Stomach (tissue), 9 donors: ENCODE measurements around the gene RNF181. TPM values are rescaled to one million over a fixed set of nuclear protein-coding genes. Genes with fewer than 3 reads are reported as not detected.
A peak's percentile ranks its signal among the peaks of the same experiment; 100 is the strongest.
"Not testable (repeated sequence)": the region's sequence is repeated elsewhere in the genome, so short reads cannot be mapped to it uniquely, and the experiment has no call there.

Source experiments
- DNase-seq, 2 donors: peaks; one replicate each; pipeline versions ENCODE4 v3.0.0 to v3.0.0-alpha.2; 2013 to 2019
- H3K27ac ChIP-seq, 5 donors: fragments of 200-600 bp in 4 of 5; sonication (generic) in 4 of 5; one replicate each; pipeline ENCODE4 v1.5.1; 2013 to 2019; ENCODE audit warnings: mild to moderate bottlenecking in 1 of 5, moderate library complexity in 1 of 5
- H3K27me3 ChIP-seq, 3 donors: fragments of 200-600 bp; sonication (generic); one replicate each; pipeline ENCODE4 v1.5.1; 2017 to 2019; ENCODE audit warnings: mixed run types in 1 of 3
- H3K36me3 ChIP-seq, 4 donors: fragments of 200-600 bp; sonication (generic); 1 replicate in 3 of 4; 2 replicates in 1 of 4; pipeline ENCODE4 v1.5.1; 2016 to 2019
- H3K4me1 ChIP-seq, 4 donors: fragments of 200-600 bp; sonication (generic); one replicate each; pipeline ENCODE4 v1.5.1; 2016 to 2019
- H3K4me3 ChIP-seq, 4 donors: fragments of 200-600 bp; sonication (generic) in 3 of 4; one replicate each; pipeline ENCODE4 v1.5.1; 2016 to 2019; ENCODE audit warnings: mild to moderate bottlenecking in 1 of 4
- H3K9me3 ChIP-seq, 4 donors: fragments of 200-600 bp; sonication (generic); one replicate each; pipeline ENCODE4 v1.5.1; 2016 to 2019
- EP300 ChIP-seq: sonication (generic); formaldehyde crosslinking; IDR thresholded peaks from one replicate; pipeline ENCODE4 v1.6.1; 2017; ENCODE audit warnings: antibody characterized with exemption
- POLR2A ChIP-seq, 4 donors: fragments of 450-650 bp; IDR thresholded peaks; one replicate each; pipeline ENCODE4 v1.6.1; 2016; ENCODE audit warnings: antibody characterized with exemption in 4 of 4, control low read depth in 2 of 4, mild to moderate bottlenecking in 1 of 4, moderate library complexity in 1 of 4
- POLR2AphosphoS5 ChIP-seq, 3 donors: sonication (generic); formaldehyde crosslinking; IDR thresholded peaks; one replicate each; pipeline ENCODE4 v1.6.1; 2016; ENCODE audit warnings: antibody characterized with exemption in 3 of 3
- WGBS, 5 donors: extraction: QIAGEN DNeasy Blood & Tissue Kit in 3 of 5; methylation state at CpG; one replicate each; pipeline versions ENCODE4 v1.1.5 to v1.1.7; 2013 to 2018; 5-methylcytosine and 5-hydroxymethylcytosine counted together
- intact Hi-C: fragments of 100-400 bp; cut with DNase I; formaldehyde crosslinking; loops from one replicate; pipeline ENCODE4 v1.15.1; 2023; ENCODE audit warnings: low total_unique reads
- polyA plus RNA-seq, 3 donors: library from polyadenylated mRNA; stranded (reverse); fragments of 200-250 nt; gene quantifications; one replicate each; pipeline ENCODE4 v1.2.3, GENCODE V29; 2013
- total RNA-seq, 5 donors: library from RNA; depleted of rRNA; stranded (reverse); fragments of >200 nt; gene quantifications; one replicate each; pipeline versions ENCODE4 v1.1.0 to v1.2.3, GENCODE V29; 2014 to 2016
- TF ChIP-seq, protein P1 (sequence below), 7 experiments: fragments of 450-650 bp in 4 of 7; fragments of 200-600 bp in 3 of 7; sonication (generic) in 3 of 7; IDR thresholded peaks; one replicate each; pipeline ENCODE4 v1.5.1; 2016 to 2019; ENCODE audit warnings: antibody characterized with exemption in 7 of 7, control low read depth in 2 of 7, mild to moderate bottlenecking in 1 of 7
- donor health status: healthy with polysubstance abuse.
- donor health status: Bipolar disorder and iron deficiency.
- donor health status: healthy.

Gene RNF181
- total and polyA plus RNA-seq, 8 donors: 11.3 to 272 (median 143) TPM; not detected in 1

DNA sequence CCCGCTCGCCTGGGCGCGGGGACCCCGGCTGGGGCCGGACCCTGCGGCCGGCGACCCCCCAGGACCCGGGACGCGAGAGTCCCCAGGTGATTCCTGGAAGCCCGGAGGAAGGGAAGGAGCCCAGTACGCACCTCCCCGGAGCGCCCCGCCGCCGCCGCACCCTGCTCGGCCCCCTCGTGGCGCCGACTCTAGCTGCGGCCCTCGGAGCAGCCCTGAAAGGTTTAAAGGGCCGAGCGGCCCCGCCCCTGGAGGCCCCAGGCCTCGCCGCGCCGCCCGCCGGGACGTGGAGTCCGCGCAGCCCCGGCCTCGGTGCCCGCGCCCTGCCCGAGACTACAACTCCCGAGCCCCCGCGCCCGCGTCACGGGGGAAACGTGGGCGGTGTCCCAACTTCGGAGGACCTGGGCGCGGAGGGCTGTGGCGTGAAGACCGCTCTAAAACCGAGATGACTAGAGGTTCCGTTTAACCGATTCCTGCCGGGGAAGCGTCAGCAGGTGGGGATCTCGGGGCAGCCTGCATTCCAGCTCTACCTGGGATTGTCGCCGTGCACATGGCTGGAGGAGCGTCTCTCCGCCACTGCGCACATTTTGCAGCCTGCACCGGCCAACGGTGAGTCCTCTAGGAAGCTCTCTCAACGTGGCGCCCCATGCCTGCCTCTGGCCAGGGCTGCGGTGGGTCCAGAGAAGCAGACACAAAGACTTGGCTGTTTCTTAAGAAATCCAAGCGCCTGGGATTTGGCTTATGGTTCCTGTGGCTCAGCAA, 7.1 kb downstream of the RNF181 start, which contains the start of gene TMEM150A:
TMEM150A (minus strand) TSS at position 223 of the 759 bp plus-strand sequence. CDS start 750 bp downstream, outside the sequence.
- H3K4me1 ChIP-seq: peaks cover 51 to 89% (median 79%) of the 10 kb centered on the region in 4 donors
- no peaks in the 10 kb centered on the region for H3K9me3 ChIP-seq
- intact Hi-C loops: no loop called here
- WGBS, 5 donors: 0 to 1% (median 1%) methylated on average over 9 to 73 of the region's 73 CpGs
- H3K4me3 ChIP-seq: peak within 1 kb of the TSS; percentile 63 to 83 (median 82)
- H3K36me3 ChIP-seq: peaks cover 10 to 46% (median 34%) of the 10 kb centered on the region in 4 donors
- H3K27ac ChIP-seq: peak within 1 kb of the TSS; percentile 83 to 94 (median 88)
- TF ChIP-seq, protein P1, sequence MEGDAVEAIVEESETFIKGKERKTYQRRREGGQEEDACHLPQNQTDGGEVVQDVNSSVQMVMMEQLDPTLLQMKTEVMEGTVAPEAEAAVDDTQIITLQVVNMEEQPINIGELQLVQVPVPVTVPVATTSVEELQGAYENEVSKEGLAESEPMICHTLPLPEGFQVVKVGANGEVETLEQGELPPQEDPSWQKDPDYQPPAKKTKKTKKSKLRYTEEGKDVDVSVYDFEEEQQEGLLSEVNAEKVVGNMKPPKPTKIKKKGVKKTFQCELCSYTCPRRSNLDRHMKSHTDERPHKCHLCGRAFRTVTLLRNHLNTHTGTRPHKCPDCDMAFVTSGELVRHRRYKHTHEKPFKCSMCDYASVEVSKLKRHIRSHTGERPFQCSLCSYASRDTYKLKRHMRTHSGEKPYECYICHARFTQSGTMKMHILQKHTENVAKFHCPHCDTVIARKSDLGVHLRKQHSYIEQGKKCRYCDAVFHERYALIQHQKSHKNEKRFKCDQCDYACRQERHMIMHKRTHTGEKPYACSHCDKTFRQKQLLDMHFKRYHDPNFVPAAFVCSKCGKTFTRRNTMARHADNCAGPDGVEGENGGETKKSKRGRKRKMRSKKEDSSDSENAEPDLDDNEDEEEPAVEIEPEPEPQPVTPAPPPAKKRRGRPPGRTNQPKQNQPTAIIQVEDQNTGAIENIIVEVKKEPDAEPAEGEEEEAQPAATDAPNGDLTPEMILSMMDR (IDR thresholded peaks at IDR 0.05): peak in 4 of 7 experiments; percentile 18 to 53 (median 32)
- TF ChIP-seq POLR2A (IDR thresholded peaks at IDR 0.05) (no peak), EP300 (no peak), POLR2AphosphoS5 (IDR thresholded peaks at IDR 0.05) (peak; percentile 75 to 77 (median 76))
- DNase-seq: peak; percentile 96 to 98
- H3K27me3 ChIP-seq: no peaks in the 10 kb centered on the region

DNA sequence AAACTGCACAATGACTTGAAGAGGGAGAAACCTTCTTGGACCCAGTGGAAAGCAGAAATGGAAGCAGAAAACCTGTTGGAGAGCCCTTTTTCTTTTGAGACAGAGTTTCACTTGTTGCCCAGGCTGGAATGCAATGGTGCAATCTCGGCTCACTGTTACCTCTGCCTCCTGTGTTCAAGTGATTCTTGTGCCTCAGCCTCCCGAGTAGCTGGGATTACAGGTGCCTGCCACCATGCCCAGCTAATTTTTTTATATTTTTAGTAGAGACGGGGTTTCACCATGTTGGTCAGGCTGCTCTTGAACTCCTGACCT, 8.5 kb downstream of the RNF181 start:
- Histone ChIP-seq H3K27ac (peak overlapping the region in 4 of 5 donors; percentile 83 to 94 (median 90)), H3K4me3 (peak overlapping the region; percentile 63 to 83 (median 82)), H3K4me1 (peaks cover 58 to 90% (median 81%) of the 10 kb centered on the region in 4 donors), H3K36me3 (peaks cover 11 to 46% (median 32%) of the 10 kb centered on the region in 4 donors)
- 72 to 83% (median 74%) methylated on average over 3 of the region's 3 CpGs for WGBS, 5 donors
- H3K9me3 ChIP-seq, H3K27me3 ChIP-seq, DNase-seq, intact Hi-C loops: not testable (repeated sequence)

DNA sequence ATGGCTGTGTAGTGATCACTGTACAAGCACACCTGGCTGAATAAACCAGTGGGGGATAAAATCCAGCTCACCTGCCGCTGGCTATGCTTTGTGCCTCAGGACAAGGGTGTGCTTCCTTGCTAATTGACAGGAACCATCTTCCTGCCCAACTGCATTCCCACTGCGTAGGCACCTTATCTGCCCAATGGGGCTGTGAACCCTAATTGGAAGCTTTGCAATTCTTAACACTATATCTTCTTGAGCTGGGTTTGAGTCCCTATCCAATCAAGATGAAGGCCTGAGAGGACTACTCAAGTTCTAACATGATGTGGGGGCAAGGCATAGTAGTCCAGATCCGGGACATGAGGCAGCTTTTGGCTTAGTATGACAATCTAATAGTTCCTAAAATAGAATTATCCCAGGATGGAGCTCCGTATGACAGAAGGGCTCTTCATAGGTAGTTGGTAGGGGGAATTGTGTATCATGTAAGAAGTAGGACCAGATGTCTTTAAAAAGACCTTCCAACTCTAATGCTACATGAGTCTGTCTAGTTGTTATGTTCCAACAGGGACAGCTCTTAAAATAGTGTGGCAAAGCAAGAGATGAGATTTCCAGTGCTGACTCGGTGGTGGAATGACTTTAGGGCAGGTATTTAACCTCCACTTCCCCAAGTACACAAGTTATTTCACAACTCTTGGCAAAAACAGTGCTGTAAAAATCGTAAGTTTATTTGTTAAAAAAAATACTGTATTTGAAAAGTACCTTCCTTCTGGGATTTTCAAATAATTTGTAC, 9.2 kb downstream of the RNF181 start:
- intact Hi-C loops: no loop called here
- peaks cover 9 to 46% (median 31%) of the 10 kb centered on the region in 4 donors for H3K36me3 ChIP-seq
- H3K4me3 ChIP-seq: peak overlapping the region in 3 of 4 donors; percentile 82 to 83 (median 82)
- WGBS, 5 donors: 44 to 56% (median 50%) methylated on average over 6 of the region's 6 CpGs
- H3K4me1 ChIP-seq: peaks cover 64 to 90% (median 81%) of the 10 kb centered on the region in 4 donors
- DNase-seq: no peak
- peak overlapping the region in 4 of 5 donors; percentile 83 to 94 (median 90) for H3K27ac ChIP-seq
- no peaks in the 10 kb centered on the region for H3K27me3 ChIP-seq
- TF ChIP-seq POLR2A (IDR thresholded peaks at IDR 0.05): no peak
- TF ChIP-seq, protein P1 (IDR thresholded peaks at IDR 0.05): no peak
- TF ChIP-seq EP300: no peak
- peak in 1 of 3 donors; percentile 5 for TF ChIP-seq POLR2AphosphoS5 (IDR thresholded peaks at IDR 0.05)
- H3K9me3 ChIP-seq: no peaks in the 10 kb centered on the region

DNA sequence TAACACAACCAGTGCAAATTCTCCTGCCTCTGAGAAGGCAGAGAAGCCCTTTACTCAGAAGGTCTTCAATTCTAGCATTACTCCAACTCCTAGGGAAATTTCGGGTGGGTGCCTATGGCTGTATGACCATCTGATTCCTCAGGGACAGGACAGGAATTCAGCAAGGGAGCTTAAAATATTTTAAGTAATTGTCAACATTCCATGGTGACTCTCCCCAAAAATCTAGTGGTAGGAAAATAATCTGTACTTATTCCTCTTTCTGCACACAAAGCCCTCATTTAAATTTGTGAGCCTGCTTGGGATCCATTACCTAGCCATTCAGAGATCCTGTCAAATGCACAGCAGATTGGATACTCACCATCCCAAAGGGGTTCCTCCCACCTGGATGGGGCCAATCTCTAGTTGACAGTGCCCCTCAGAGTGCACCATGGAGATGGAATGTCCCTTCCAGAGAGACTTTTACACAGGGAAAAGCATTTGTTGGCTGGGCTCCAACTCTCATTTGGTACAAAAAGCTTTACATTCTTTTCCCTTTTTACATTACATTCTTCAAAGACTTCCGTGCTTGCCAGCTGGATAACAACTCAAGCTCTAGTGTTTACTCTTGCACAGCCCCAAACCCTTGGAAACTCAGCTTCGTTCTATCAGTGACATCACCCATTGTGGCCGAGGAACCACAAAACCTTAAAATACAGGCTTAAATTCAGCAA, 10.0 kb downstream of the RNF181 start:
- peaks cover 72 to 90% (median 84%) of the 10 kb centered on the region in 4 donors for H3K4me1 ChIP-seq
- H3K36me3 ChIP-seq: peaks cover 9 to 38% (median 23%) of the 10 kb centered on the region in 4 donors
- 21 to 39% (median 23%) methylated on average over 4 of the region's 4 CpGs for WGBS, 5 donors
- H3K9me3 ChIP-seq: no peaks in the 10 kb centered on the region
- intact Hi-C loops: no loop called here
- no peaks in the 10 kb centered on the region for H3K27me3 ChIP-seq
- DNase-seq: peak in 1 of 2 donors; percentile 81
- peak overlapping the region; percentile 46 to 94 (median 88) for H3K27ac ChIP-seq
- no peak for TF ChIP-seq EP300
- TF ChIP-seq, protein P1 (IDR thresholded peaks at IDR 0.05): no peak
- TF ChIP-seq POLR2AphosphoS5 (IDR thresholded peaks at IDR 0.05): no peak
- TF ChIP-seq POLR2A (IDR thresholded peaks at IDR 0.05): no peak
- H3K4me3 ChIP-seq: no peak overlapping the region
